ENCODE measurements around the gene TTYH2. TPM values are rescaled to one million over a fixed set of nuclear protein-coding genes. Genes with fewer than 3 reads are reported as not detected.

Gene TTYH2
- total and polyA plus RNA-seq, 9 donors: 9.8 to 43.1 (median 18.9) TPM

GRCh38 chr17:74213861-74214391 is 555 bp downstream of the TTYH2 start:
- no peaks in the 10 kb centered on the region for H3K9me3 ChIP-seq
- no peaks in the 10 kb centered on the region for H3K27me3 ChIP-seq
- intact Hi-C loops (cut with DNase I): loop anchor here (2.0 to 10.0 kb wide), 7 partner anchors 63 to 531 kb away; partner anchors contain the start of genes BTBD17 (in 2 of the 4) and NHERF1 (in 1 of the 4)
- DNase-seq: peak; percentile 67 to 77 (median 75)
- no peak for TF ChIP-seq POLR2A (IDR thresholded peaks at IDR 0.05)
- TF ChIP-seq EP300 (IDR thresholded peaks at IDR 0.05): no peak
- TF ChIP-seq CTCF (IDR thresholded peaks at IDR 0.05): no peak
- H3K4me1 ChIP-seq (ENCODE audit: insufficient read depth): peaks cover 11% of the 10 kb centered on the region
- H3K4me3 ChIP-seq: peak overlapping the region; percentile 56
- 2 to 4% (median 3%) methylated on average over 31 to 33 of the region's 33 CpGs for WGBS, 3 donors
- no peaks in the 10 kb centered on the region for H3K36me3 ChIP-seq
- peak overlapping the region in 1 of 2 donors; percentile 76 for H3K27ac ChIP-seq

- no peaks in the 10 kb centered on the region for H3K36me3 ChIP-seq
- H3K27me3 ChIP-seq: no peaks in the 10 kb centered on the region
- no peak for TF ChIP-seq EP300 (IDR thresholded peaks at IDR 0.05)
- no peak for TF ChIP-seq CTCF (IDR thresholded peaks at IDR 0.05)
- no peak for TF ChIP-seq POLR2A (IDR thresholded peaks at IDR 0.05)
- DNase-seq: no peak
- 30 to 41% (median 34%) methylated on average over 16 of the region's 16 CpGs for WGBS, 3 donors
- H3K4me1 ChIP-seq (ENCODE audit: insufficient read depth): peaks cover 11% of the 10 kb centered on the region
- peak overlapping the region in 1 of 2 donors; percentile 76 for H3K27ac ChIP-seq
- H3K4me3 ChIP-seq: peak overlapping the region; percentile 56
- no peaks in the 10 kb centered on the region for H3K9me3 ChIP-seq
- intact Hi-C loops (cut with DNase I): loop anchor here (2.0 to 10.0 kb wide), 7 partner anchors 62 to 530 kb away; partner anchors contain the start of genes BTBD17 (in 2 of the 4) and NHERF1 (in 1 of the 4)
Observed at GRCh38 chr17:74214484-74215341, 1.3 kb downstream of the TTYH2 start.

GRCh38 chr17:74215342-74215727 is 2.0 kb downstream of the TTYH2 start:
- peak overlapping the region in 1 of 2 donors; percentile 76 for H3K27ac ChIP-seq
- 64 to 81% (median 73%) methylated on average over 6 of the region's 6 CpGs for WGBS, 3 donors
- H3K4me1 ChIP-seq (ENCODE audit: insufficient read depth): peaks cover 11% of the 10 kb centered on the region
- intact Hi-C loops (cut with DNase I): loop anchor here in 3 of 4 donors (2.0 to 10.0 kb wide), 3 partner anchors 61 to 529 kb away; partner anchors contain the start of gene NHERF1 (in 1 of the 3)
- TF ChIP-seq POLR2A (IDR thresholded peaks at IDR 0.05) (no peak), EP300 (IDR thresholded peaks at IDR 0.05) (no peak), CTCF (IDR thresholded peaks at IDR 0.05) (no peak)
- no peak overlapping the region for H3K4me3 ChIP-seq
- no peak for DNase-seq
- H3K9me3 ChIP-seq: no peaks in the 10 kb centered on the region
- H3K27me3 ChIP-seq: no peaks in the 10 kb centered on the region
- H3K36me3 ChIP-seq: no peaks in the 10 kb centered on the region

GRCh38 chr17:74216505-74216904 is 3.1 kb downstream of the TTYH2 start:
- H3K27ac ChIP-seq: no peak overlapping the region
- peaks cover 5% of the 10 kb centered on the region for H3K4me1 ChIP-seq (ENCODE audit: insufficient read depth)
- H3K27me3 ChIP-seq: no peaks in the 10 kb centered on the region
- no peak for TF ChIP-seq EP300 (IDR thresholded peaks at IDR 0.05)
- TF ChIP-seq CTCF (IDR thresholded peaks at IDR 0.05): no peak
- no peak for TF ChIP-seq POLR2A (IDR thresholded peaks at IDR 0.05)
- H3K9me3 ChIP-seq: no peaks in the 10 kb centered on the region
- DNase-seq: no peak
- no peaks in the 10 kb centered on the region for H3K36me3 ChIP-seq
- intact Hi-C loops (cut with DNase I): loop anchor here in 2 of 4 donors (10.0 kb wide), 2 partner anchors 138 to 528 kb away; partner anchors contain the start of gene NHERF1 (in 1 of the 2)
- no peak overlapping the region for H3K4me3 ChIP-seq
- WGBS, 3 donors: 80 to 85% (median 85%) methylated on average over 5 of the region's 5 CpGs
